Peyer's patch (tissue), 4 donors: ENCODE results near the gene SIT1.

ENCODE experiments used
- CTCF ChIP-seq, 6 experiments: fragments of 450-650 bp in 4 of 6; fragments of 200-600 bp in 2 of 6; sonication (generic) in 1 of 6; IDR thresholded peaks; one replicate each; pipeline ENCODE4 v1.5.1; 2017 to 2019; ENCODE audit warnings: antibody characterized with exemption in 6 of 6, mild to moderate bottlenecking in 3 of 6, moderate library complexity in 1 of 6
- POLR2A ChIP-seq, 2 donors: fragments of 450-650 bp; IDR thresholded peaks; one replicate each; pipeline ENCODE4 v1.5.1; 2017; ENCODE audit warnings: antibody characterized with exemption in 2 of 2, mild to moderate bottlenecking in 2 of 2, moderate library complexity in 2 of 2

GRCh38 chr9:35650341-35651158 is at the start of gene SIT1:
- TF ChIP-seq POLR2A (IDR thresholded peaks at IDR 0.05) = no peak
- TF ChIP-seq CTCF (IDR thresholded peaks at IDR 0.05) = no peak
